Ovary (tissue), 3 donors: ENCODE measurements around the gene ELL2.

Experiments
- EP300 ChIP-seq: sonication (generic); formaldehyde crosslinking; IDR thresholded peaks from one replicate; pipeline ENCODE4 v1.6.1; 2017; ENCODE audit warnings: antibody characterized with exemption
- POLR2A ChIP-seq: fragments of 450-650 bp; IDR thresholded peaks from one replicate; pipeline ENCODE4 v1.6.1; 2017; ENCODE audit warnings: antibody characterized with exemption, mild to moderate bottlenecking, moderate library complexity
- TF ChIP-seq, protein P1 (sequence below), 3 donors: fragments of 450-650 bp in 2 of 3; fragments of 200-600 bp in 1 of 3; IDR thresholded peaks; one replicate each; pipeline versions ENCODE4 v1.5.1 to v1.8.0; 2016 to 2022; ENCODE audit warnings: antibody characterized with exemption in 3 of 3, mild to moderate bottlenecking in 1 of 3
- donor health status: DM: no; HTN: no; CAD: no.

DNA sequence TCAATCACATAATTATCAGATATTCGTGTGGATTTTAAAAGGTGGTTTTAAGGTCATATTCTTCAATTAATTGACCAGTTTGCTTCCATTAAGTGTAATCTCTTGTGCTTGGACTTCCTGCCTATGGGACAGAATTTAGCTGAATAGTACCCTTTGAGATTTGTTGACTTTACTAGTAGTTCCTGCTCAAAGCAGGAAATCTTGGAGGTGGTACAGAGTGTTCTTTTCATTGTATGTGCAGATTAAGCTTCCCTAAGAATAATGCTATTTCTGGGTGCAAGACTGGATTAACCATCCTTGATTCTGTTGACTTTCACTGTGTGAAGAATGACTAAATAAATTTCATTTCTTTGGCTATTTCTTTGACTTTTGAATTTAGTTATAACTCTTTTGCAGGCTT is 45.4 kb upstream of the ELL2 start:
- no peak for TF ChIP-seq POLR2A
- no peak for TF ChIP-seq EP300
- TF ChIP-seq, protein P1, sequence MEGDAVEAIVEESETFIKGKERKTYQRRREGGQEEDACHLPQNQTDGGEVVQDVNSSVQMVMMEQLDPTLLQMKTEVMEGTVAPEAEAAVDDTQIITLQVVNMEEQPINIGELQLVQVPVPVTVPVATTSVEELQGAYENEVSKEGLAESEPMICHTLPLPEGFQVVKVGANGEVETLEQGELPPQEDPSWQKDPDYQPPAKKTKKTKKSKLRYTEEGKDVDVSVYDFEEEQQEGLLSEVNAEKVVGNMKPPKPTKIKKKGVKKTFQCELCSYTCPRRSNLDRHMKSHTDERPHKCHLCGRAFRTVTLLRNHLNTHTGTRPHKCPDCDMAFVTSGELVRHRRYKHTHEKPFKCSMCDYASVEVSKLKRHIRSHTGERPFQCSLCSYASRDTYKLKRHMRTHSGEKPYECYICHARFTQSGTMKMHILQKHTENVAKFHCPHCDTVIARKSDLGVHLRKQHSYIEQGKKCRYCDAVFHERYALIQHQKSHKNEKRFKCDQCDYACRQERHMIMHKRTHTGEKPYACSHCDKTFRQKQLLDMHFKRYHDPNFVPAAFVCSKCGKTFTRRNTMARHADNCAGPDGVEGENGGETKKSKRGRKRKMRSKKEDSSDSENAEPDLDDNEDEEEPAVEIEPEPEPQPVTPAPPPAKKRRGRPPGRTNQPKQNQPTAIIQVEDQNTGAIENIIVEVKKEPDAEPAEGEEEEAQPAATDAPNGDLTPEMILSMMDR (IDR thresholded peaks at IDR 0.05), result no peak
